ENCODE measurements around the gene KCTD16.

DNA sequence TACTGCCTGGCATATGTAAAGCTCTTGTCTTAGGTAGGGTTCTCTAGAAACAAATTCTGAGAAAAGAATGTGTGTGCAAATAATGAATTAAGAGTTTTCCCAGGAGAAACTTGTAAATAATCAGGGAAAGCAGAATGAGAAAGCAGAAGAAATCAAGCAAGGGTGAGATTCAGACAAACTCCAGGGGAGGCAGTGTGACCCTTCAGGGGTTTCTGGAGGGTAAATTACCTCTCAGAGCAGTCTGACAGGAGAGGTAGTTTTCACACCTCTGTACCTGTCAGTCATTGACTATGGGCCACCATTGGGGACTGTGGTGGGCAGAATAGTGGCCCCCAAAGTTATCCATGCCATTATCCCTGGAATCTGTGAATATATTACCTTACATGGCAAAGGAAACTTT is 124.6 kb downstream of the KCTD16 start:
- TF ChIP-seq, protein P1, sequence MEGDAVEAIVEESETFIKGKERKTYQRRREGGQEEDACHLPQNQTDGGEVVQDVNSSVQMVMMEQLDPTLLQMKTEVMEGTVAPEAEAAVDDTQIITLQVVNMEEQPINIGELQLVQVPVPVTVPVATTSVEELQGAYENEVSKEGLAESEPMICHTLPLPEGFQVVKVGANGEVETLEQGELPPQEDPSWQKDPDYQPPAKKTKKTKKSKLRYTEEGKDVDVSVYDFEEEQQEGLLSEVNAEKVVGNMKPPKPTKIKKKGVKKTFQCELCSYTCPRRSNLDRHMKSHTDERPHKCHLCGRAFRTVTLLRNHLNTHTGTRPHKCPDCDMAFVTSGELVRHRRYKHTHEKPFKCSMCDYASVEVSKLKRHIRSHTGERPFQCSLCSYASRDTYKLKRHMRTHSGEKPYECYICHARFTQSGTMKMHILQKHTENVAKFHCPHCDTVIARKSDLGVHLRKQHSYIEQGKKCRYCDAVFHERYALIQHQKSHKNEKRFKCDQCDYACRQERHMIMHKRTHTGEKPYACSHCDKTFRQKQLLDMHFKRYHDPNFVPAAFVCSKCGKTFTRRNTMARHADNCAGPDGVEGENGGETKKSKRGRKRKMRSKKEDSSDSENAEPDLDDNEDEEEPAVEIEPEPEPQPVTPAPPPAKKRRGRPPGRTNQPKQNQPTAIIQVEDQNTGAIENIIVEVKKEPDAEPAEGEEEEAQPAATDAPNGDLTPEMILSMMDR (IDR thresholded peaks at IDR 0.05; ENCODE audit: low read length): no peak
- TF ChIP-seq EZH2phosphoT487 (IDR thresholded peaks at IDR 0.05; ENCODE audit: low read length): no peak
- no peak for TF ChIP-seq EZH2 (optimal IDR thresholded peaks at IDR 0.05; ENCODE audit: low read depth, low read length)
